ENCODE data around the gene PIP4K2A.
"Not testable (repeated sequence)": the region's sequence is repeated elsewhere in the genome, so short reads cannot be mapped to it uniquely, and the experiment has no call there.

PIP4K2A gene

GRCh38 chr10:22744858-22745257, 30.5 kb upstream of the PIP4K2A start:
- not testable (repeated sequence) for H3K27me3 ChIP-seq (ENCODE audit: insufficient read depth, low read length); H2BK12ac ChIP-seq (ENCODE audit: low read length); H3K79me2 ChIP-seq (ENCODE audit: control insufficient read depth, insufficient read depth, low read length, poor library complexity); H4K12ac ChIP-seq (ENCODE audit: low read depth, low read length); H3K14ac ChIP-seq (ENCODE audit: low read length); H4K8ac ChIP-seq (ENCODE audit: low read depth, low read length); H3K79me1 ChIP-seq (ENCODE audit: low read length); H3K23ac ChIP-seq (ENCODE audit: low read length); H2AK5ac ChIP-seq (ENCODE audit: low read length); H2BK5ac ChIP-seq (ENCODE audit: low read depth, low read length, poor library complexity); H3K9me3 ChIP-seq (ENCODE audit: insufficient read depth, low read depth, low read length); H3K4ac ChIP-seq (ENCODE audit: low read depth, low read length); H2AFZ ChIP-seq (ENCODE audit: insufficient read depth, low read length, poor library complexity); H3K18ac ChIP-seq (ENCODE audit: low read length); H4K91ac ChIP-seq (ENCODE audit: low read depth, low read length); H2BK120ac ChIP-seq (ENCODE audit: insufficient read depth, low read length, poor library complexity); H3K4me2 ChIP-seq (ENCODE audit: low read length); H3K9ac ChIP-seq (ENCODE audit: low read length); DNase-seq; H3K36me3 ChIP-seq (ENCODE audit: control insufficient read depth in 1 of 2, insufficient read depth in 2 of 2, low read length in 2 of 2); H3K4me1 ChIP-seq (ENCODE audit: control insufficient read depth in 1 of 2, insufficient read depth in 2 of 2, low read length in 2 of 2); H3K4me3 ChIP-seq (ENCODE audit: low read depth, low read length); H3K27ac ChIP-seq (ENCODE audit: low read depth, low read length)
- WGBS (ENCODE audit: extremely low coverage, insufficient coverage, insufficient read length) = no CpG with 5 or more reads among the region's 2 CpGs

- H2AK5ac ChIP-seq (ENCODE audit: low read length) = no peak overlapping the region
- no peak overlapping the region for H3K14ac ChIP-seq (ENCODE audit: low read length)
- no peak overlapping the region for H3K9ac ChIP-seq (ENCODE audit: low read length)
- H3K27ac ChIP-seq (ENCODE audit: low read depth, low read length) = no peak overlapping the region
- H3K9me3 ChIP-seq (ENCODE audit: insufficient read depth, low read depth, low read length) = no peaks in the 10 kb centered on the region
- H3K79me2 ChIP-seq (ENCODE audit: control insufficient read depth, insufficient read depth, low read length, poor library complexity) = no peaks in the 10 kb centered on the region
- no peak overlapping the region for H4K12ac ChIP-seq (ENCODE audit: low read depth, low read length)
- no peaks in the 10 kb centered on the region for H3K27me3 ChIP-seq (ENCODE audit: insufficient read depth, low read length)
- H4K91ac ChIP-seq (ENCODE audit: low read depth, low read length) = no peak overlapping the region
- no peaks in the 10 kb centered on the region for H3K36me3 ChIP-seq (ENCODE audit: control insufficient read depth in 1 of 2, insufficient read depth in 2 of 2, low read length in 2 of 2)
- no peak overlapping the region for H3K4ac ChIP-seq (ENCODE audit: low read depth, low read length)
- H3K4me3 ChIP-seq (ENCODE audit: low read depth, low read length) = no peak overlapping the region
- no peak overlapping the region for H2AFZ ChIP-seq (ENCODE audit: insufficient read depth, low read length, poor library complexity)
- no peaks in the 10 kb centered on the region for H3K79me1 ChIP-seq (ENCODE audit: low read length)
- H3K4me1 ChIP-seq (ENCODE audit: control insufficient read depth in 1 of 2, insufficient read depth in 2 of 2, low read length in 2 of 2) = peaks cover 2% of the 10 kb centered on the region in 2 experiments
- H4K8ac ChIP-seq (ENCODE audit: low read depth, low read length) = no peak overlapping the region
- no CpG with 5 or more reads among the region's 1 CpG for WGBS (ENCODE audit: extremely low coverage, insufficient coverage, insufficient read length)
- no peak overlapping the region for H2BK120ac ChIP-seq (ENCODE audit: insufficient read depth, low read length, poor library complexity)
- no peak overlapping the region for H3K4me2 ChIP-seq (ENCODE audit: low read length)
- H3K18ac ChIP-seq (ENCODE audit: low read length) = no peak overlapping the region
- no peak for DNase-seq
- H2BK12ac ChIP-seq (ENCODE audit: low read length) = no peak overlapping the region
- H3K23ac ChIP-seq (ENCODE audit: low read length) = no peak overlapping the region
- no peak overlapping the region for H2BK5ac ChIP-seq (ENCODE audit: low read depth, low read length, poor library complexity)
Observed at GRCh38 chr10:22742678-22743077, 28.3 kb upstream of the PIP4K2A start.

GRCh38 chr10:22741631-22742030, 27.3 kb upstream of the PIP4K2A start:
- H3K27ac ChIP-seq (ENCODE audit: low read depth, low read length); DNase-seq; H4K8ac ChIP-seq (ENCODE audit: low read depth, low read length); H3K9me3 ChIP-seq (ENCODE audit: insufficient read depth, low read depth, low read length); H2AK5ac ChIP-seq (ENCODE audit: low read length); H3K9ac ChIP-seq (ENCODE audit: low read length); H4K91ac ChIP-seq (ENCODE audit: low read depth, low read length); H2BK5ac ChIP-seq (ENCODE audit: low read depth, low read length, poor library complexity); H3K79me2 ChIP-seq (ENCODE audit: control insufficient read depth, insufficient read depth, low read length, poor library complexity); H3K27me3 ChIP-seq (ENCODE audit: insufficient read depth, low read length); H3K14ac ChIP-seq (ENCODE audit: low read length); H3K4me1 ChIP-seq (ENCODE audit: control insufficient read depth in 1 of 2, insufficient read depth in 2 of 2, low read length in 2 of 2); H4K12ac ChIP-seq (ENCODE audit: low read depth, low read length); H2BK12ac ChIP-seq (ENCODE audit: low read length); H3K4me2 ChIP-seq (ENCODE audit: low read length); H3K4me3 ChIP-seq (ENCODE audit: low read depth, low read length); H3K36me3 ChIP-seq (ENCODE audit: control insufficient read depth in 1 of 2, insufficient read depth in 2 of 2, low read length in 2 of 2); H3K18ac ChIP-seq (ENCODE audit: low read length); H3K4ac ChIP-seq (ENCODE audit: low read depth, low read length); H2BK120ac ChIP-seq (ENCODE audit: insufficient read depth, low read length, poor library complexity); H2AFZ ChIP-seq (ENCODE audit: insufficient read depth, low read length, poor library complexity); H3K23ac ChIP-seq (ENCODE audit: low read length); H3K79me1 ChIP-seq (ENCODE audit: low read length): not testable (repeated sequence)
- WGBS (ENCODE audit: extremely low coverage, insufficient coverage, insufficient read length) = no CpG with 5 or more reads among the region's 4 CpGs

- no CpG with 5 or more reads among the region's 2 CpGs for WGBS (ENCODE audit: extremely low coverage, insufficient coverage, insufficient read length)
Observed at GRCh38 chr10:22740180-22740579, 25.8 kb upstream of the PIP4K2A start.

More at GRCh38 chr10:22740180-22740579, 25.8 kb upstream of the PIP4K2A start:
- no peak overlapping the region for H3K4me3 ChIP-seq (ENCODE audit: low read depth, low read length)
- no peaks in the 10 kb centered on the region for H3K79me1 ChIP-seq (ENCODE audit: low read length)
- no peak overlapping the region for H2BK5ac ChIP-seq (ENCODE audit: low read depth, low read length, poor library complexity)
- no peak overlapping the region for H4K8ac ChIP-seq (ENCODE audit: low read depth, low read length)
- no peak overlapping the region for H2AK5ac ChIP-seq (ENCODE audit: low read length)
- H3K9me3 ChIP-seq (ENCODE audit: insufficient read depth, low read depth, low read length) = no peaks in the 10 kb centered on the region
- no peaks in the 10 kb centered on the region for H3K36me3 ChIP-seq (ENCODE audit: control insufficient read depth in 1 of 2, insufficient read depth in 2 of 2, low read length in 2 of 2)
- no peak overlapping the region for H4K91ac ChIP-seq (ENCODE audit: low read depth, low read length)
- no peaks in the 10 kb centered on the region for H3K79me2 ChIP-seq (ENCODE audit: control insufficient read depth, insufficient read depth, low read length, poor library complexity)
- no peak overlapping the region for H3K18ac ChIP-seq (ENCODE audit: low read length)
- no peak overlapping the region for H3K27ac ChIP-seq (ENCODE audit: low read depth, low read length)
- H3K14ac ChIP-seq (ENCODE audit: low read length) = no peak overlapping the region
- H3K9ac ChIP-seq (ENCODE audit: low read length) = no peak overlapping the region
- no peak overlapping the region for H4K12ac ChIP-seq (ENCODE audit: low read depth, low read length)
- no peak for DNase-seq
- no peak overlapping the region for H3K4ac ChIP-seq (ENCODE audit: low read depth, low read length)
- H2BK12ac ChIP-seq (ENCODE audit: low read length) = no peak overlapping the region
- H3K23ac ChIP-seq (ENCODE audit: low read length) = no peak overlapping the region
- no peak overlapping the region for H2BK120ac ChIP-seq (ENCODE audit: insufficient read depth, low read length, poor library complexity)
- H3K4me2 ChIP-seq (ENCODE audit: low read length) = no peak overlapping the region
- H3K4me1 ChIP-seq (ENCODE audit: control insufficient read depth in 1 of 2, insufficient read depth in 2 of 2, low read length in 2 of 2) = peaks cover 3% of the 10 kb centered on the region in 2 experiments
- no peak overlapping the region for H2AFZ ChIP-seq (ENCODE audit: insufficient read depth, low read length, poor library complexity)
- H3K27me3 ChIP-seq (ENCODE audit: insufficient read depth, low read length) = no peaks in the 10 kb centered on the region

Measured in trophoblast cell (in vitro differentiated cells and primary cell).